Osteoblast (primary cell): ENCODE data around the gene ASTN2. TPM values are rescaled to one million over a fixed set of nuclear protein-coding genes. Genes with fewer than 3 reads are reported as not detected.

ENCODE experiments used
- DNase-seq: peaks from one replicate; pipeline ENCODE4 v3.0.0; 2011; ENCODE audit warnings: low spot score, mixed read lengths; ENCODE audit not compliant: insufficient read length; ENCODE audit errors: missing footprints
- H2AFZ ChIP-seq: 2 replicates; pipeline ENCODE4 v1.6.0; 2011; ENCODE audit warnings: mild to moderate bottlenecking, low read length
- H3K27ac ChIP-seq: 2 replicates; pipeline ENCODE4 v1.5.1; 2011; ENCODE audit warnings: mild to moderate bottlenecking, low read depth, low read length, moderate library complexity
- H3K27me3 ChIP-seq: 2 replicates; pipeline ENCODE4 v1.6.0; 2012; ENCODE audit warnings: mild to moderate bottlenecking, control low read depth, inconsistent platforms, low read length, moderate library complexity; ENCODE audit not compliant: insufficient read depth
- H3K36me3 ChIP-seq: 2 replicates; pipeline ENCODE4 v1.5.1; 2011; ENCODE audit warnings: mild to moderate bottlenecking, low read length, control low read depth, moderate library complexity; ENCODE audit not compliant: insufficient read depth
- H3K4me1 ChIP-seq: 2 replicates; pipeline ENCODE4 v1.5.1; 2011; ENCODE audit warnings: mild to moderate bottlenecking, low read length, control low read depth, moderate library complexity; ENCODE audit not compliant: insufficient read depth
- H3K4me2 ChIP-seq: 2 replicates; pipeline ENCODE4 v1.6.0; 2011; ENCODE audit warnings: mild to moderate bottlenecking, low read length; ENCODE audit not compliant: insufficient read depth
- H3K4me3 ChIP-seq: fragments of 200-600 bp; sonication (generic); 3 replicates; pipeline ENCODE4 v1.5.1; 2012; ENCODE audit warnings: mild to moderate bottlenecking, low read length, inconsistent platforms; ENCODE audit not compliant: insufficient read depth
- H3K79me2 ChIP-seq: 2 replicates; pipeline ENCODE4 v1.6.0; 2012; ENCODE audit warnings: mild to moderate bottlenecking, low read length, control low read depth, inconsistent platforms; ENCODE audit not compliant: insufficient read depth
- H3K9me3 ChIP-seq: 2 replicates; pipeline ENCODE4 v1.5.1; 2011; ENCODE audit warnings: low read depth, low read length, control low read depth
- H4K20me1 ChIP-seq: 2 replicates; pipeline ENCODE4 v1.6.0; 2012; ENCODE audit warnings: mild to moderate bottlenecking, low read length, control low read depth; ENCODE audit not compliant: insufficient read depth
- total RNA-seq: library from RNA; depleted of rRNA; stranded (reverse); fragments of >200 nt; gene quantifications from 2 replicates; pipeline ENCODE4 v1.2.3, GENCODE V29; 2012
- TF ChIP-seq, protein P1 (sequence below): IDR thresholded peaks from 2 replicates; pipeline ENCODE4 v1.5.1; 2011; ENCODE audit warnings: mild to moderate bottlenecking, low read depth, low read length, moderate library complexity; ENCODE audit errors: extremely low read depth

The ASTN2 gene
- total RNA-seq, 1 donor = 4.7 TPM

- H4K20me1 ChIP-seq = peaks cover 60% of the 10 kb centered on the region
- TF ChIP-seq, protein P1, sequence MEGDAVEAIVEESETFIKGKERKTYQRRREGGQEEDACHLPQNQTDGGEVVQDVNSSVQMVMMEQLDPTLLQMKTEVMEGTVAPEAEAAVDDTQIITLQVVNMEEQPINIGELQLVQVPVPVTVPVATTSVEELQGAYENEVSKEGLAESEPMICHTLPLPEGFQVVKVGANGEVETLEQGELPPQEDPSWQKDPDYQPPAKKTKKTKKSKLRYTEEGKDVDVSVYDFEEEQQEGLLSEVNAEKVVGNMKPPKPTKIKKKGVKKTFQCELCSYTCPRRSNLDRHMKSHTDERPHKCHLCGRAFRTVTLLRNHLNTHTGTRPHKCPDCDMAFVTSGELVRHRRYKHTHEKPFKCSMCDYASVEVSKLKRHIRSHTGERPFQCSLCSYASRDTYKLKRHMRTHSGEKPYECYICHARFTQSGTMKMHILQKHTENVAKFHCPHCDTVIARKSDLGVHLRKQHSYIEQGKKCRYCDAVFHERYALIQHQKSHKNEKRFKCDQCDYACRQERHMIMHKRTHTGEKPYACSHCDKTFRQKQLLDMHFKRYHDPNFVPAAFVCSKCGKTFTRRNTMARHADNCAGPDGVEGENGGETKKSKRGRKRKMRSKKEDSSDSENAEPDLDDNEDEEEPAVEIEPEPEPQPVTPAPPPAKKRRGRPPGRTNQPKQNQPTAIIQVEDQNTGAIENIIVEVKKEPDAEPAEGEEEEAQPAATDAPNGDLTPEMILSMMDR = no peak
- peaks cover 39% of the 10 kb centered on the region for H3K36me3 ChIP-seq
- H3K79me2 ChIP-seq = peaks cover 55% of the 10 kb centered on the region
- no peak overlapping the region for H3K4me2 ChIP-seq
- no peak overlapping the region for H3K27ac ChIP-seq
- no peaks in the 10 kb centered on the region for H3K9me3 ChIP-seq
- H3K4me3 ChIP-seq = no peak overlapping the region
- DNase-seq = no peak
- peaks cover 19% of the 10 kb centered on the region for H3K4me1 ChIP-seq
- H2AFZ ChIP-seq = no peak overlapping the region
- no peaks in the 10 kb centered on the region for H3K27me3 ChIP-seq
Measured at GRCh38 chr9:116701940-116702642, 712.8 kb downstream of the ASTN2 start.

DNA sequence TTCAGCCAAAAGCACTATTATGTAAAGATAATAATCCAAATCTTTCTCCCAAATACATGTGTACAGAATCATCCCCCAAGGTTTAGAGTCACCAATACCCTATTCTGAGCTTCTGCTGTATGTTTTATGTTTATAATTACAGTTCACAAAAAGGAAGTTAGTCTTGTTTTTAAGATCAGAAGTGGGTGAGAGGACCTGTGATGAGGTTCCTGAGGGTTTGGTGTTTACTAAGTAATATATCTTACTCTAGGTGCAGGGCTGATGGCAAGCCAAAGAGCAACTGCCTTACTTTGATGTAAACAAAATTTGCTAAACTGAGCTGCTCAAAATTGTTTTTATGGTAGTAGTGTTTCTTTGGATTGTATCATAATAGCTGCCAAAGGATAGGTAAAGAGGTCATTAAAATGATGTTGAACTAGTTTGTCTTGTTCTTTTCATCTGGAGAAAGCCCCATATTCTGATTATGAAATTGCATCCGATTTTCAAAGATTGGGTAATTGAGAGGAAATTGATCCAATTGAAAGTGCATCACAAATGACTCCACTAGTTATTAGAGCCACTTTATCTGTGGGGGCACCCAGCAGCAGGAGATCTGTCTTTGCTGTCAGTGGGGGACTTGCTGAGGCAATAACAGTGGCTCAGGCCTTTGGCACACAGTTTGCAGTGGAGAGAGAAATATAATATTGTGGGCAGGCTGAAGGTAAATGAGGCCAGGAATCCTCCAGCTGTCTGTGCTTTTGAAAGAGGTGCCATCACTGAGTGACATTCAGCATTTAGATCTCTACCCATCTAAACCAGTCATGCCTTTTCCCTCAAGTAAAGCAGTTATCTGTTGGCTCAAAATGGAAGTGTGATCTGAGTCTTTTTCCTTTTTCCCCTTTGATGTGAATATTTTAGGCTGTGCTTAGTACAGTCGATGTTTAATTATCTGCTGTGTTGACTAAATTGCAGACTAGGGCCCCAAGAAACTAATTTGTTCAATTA is 713.7 kb downstream of the ASTN2 start:
- no peak overlapping the region for H2AFZ ChIP-seq
- peaks cover 55% of the 10 kb centered on the region for H4K20me1 ChIP-seq
- no peak for DNase-seq

DNA sequence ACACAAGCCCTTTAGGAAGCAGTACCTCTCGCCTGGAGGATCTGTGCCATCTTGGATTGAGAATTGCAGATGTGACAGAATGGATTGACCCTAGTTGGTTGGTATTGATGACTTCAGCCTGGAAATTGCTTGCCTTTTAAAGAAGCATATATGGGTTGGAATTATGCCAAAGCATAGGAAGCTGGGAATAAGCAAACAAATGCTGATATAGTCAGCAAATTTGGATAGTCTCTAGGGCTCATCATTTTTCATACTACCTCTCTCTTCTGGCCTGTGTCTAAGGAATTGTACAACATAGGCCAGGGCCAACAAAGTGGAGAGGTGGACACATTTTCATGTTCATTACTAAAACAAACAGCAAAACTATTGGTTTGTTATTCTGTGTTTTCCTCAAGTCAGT is 714.6 kb downstream of the ASTN2 start:
- peaks cover 60% of the 10 kb centered on the region for H4K20me1 ChIP-seq

More for the DNA sequence above, 713.7 kb downstream of the ASTN2 start:
- TF ChIP-seq, protein P1 = no peak
- peaks cover 62% of the 10 kb centered on the region for H3K79me2 ChIP-seq
- no peak overlapping the region for H3K4me2 ChIP-seq
- no peak overlapping the region for H3K4me3 ChIP-seq
- peaks cover 39% of the 10 kb centered on the region for H3K36me3 ChIP-seq
- H3K9me3 ChIP-seq = no peaks in the 10 kb centered on the region
- no peak overlapping the region for H3K27ac ChIP-seq
- no peaks in the 10 kb centered on the region for H3K27me3 ChIP-seq
- peaks cover 26% of the 10 kb centered on the region for H3K4me1 ChIP-seq

More for the DNA sequence above, 714.6 kb downstream of the ASTN2 start:
- no peak for DNase-seq
- Histone ChIP-seq H3K9me3 (no peaks in the 10 kb centered on the region), H3K4me2 (no peak overlapping the region), H3K27me3 (no peaks in the 10 kb centered on the region), H3K4me3 (no peak overlapping the region), H3K79me2 (peaks cover 71% of the 10 kb centered on the region), H3K36me3 (peaks cover 39% of the 10 kb centered on the region), H3K4me1 (peaks cover 26% of the 10 kb centered on the region), H3K27ac (no peak overlapping the region), H2AFZ (no peak overlapping the region)
- TF ChIP-seq, protein P1 = no peak
